ENCODE measurements around the gene OSBPL1A. TPM values are rescaled to one million over a fixed set of nuclear protein-coding genes. Genes with fewer than 3 reads are reported as not detected.

The OSBPL1A gene
- total and polyA plus RNA-seq, 2 of the 8 experiments (the other 6 are each of a cell fraction or from before 2014, with no cell fraction given), result 53.2 to 74.9 TPM

GRCh38 chr18:24341361-24341760, 56.3 kb downstream of the OSBPL1A start:
- H3K9ac ChIP-seq (replicated peaks in 1 of 4; ENCODE audit: extremely low read depth in 1 of 4, low read depth in 3 of 4, low read length in 3 of 4), result no peak overlapping the region
- CTCF ChIA-PET (ENCODE audit: partially characterized antibody), result interaction anchor here (1.8 kb wide), 1 partner anchor 19 kb away, joined by 4 read pairs; no protein-coding TSS in a partner anchor
- no peak overlapping the region for H2AK5ac ChIP-seq (ENCODE audit: low read depth, low read length)
- no peaks in the 10 kb centered on the region for H3K23me2 ChIP-seq (ENCODE audit: low read depth, low read length)
- H2BK15ac ChIP-seq (ENCODE audit: low read length), result no peak overlapping the region
- no peak overlapping the region for H3K56ac ChIP-seq (replicated peaks; ENCODE audit: insufficient read length, low read depth, low read length)
- H2BK12ac ChIP-seq (ENCODE audit: low read depth, low read length), result no peak overlapping the region
- H4K91ac ChIP-seq (replicated peaks; ENCODE audit: insufficient read length, low read length), result no peak overlapping the region
- no peaks in the 10 kb centered on the region for H3K9me3 ChIP-seq (ENCODE audit: insufficient read depth in 2 of 2, low read depth in 1 of 2, low read length in 1 of 2)
- H4K5ac ChIP-seq (ENCODE audit: insufficient read length, low read depth, low read length), result no peak overlapping the region
- no peak overlapping the region for H2BK120ac ChIP-seq (replicated peaks; ENCODE audit: low read depth, low read length)
- no peak overlapping the region for H3K27ac ChIP-seq (ENCODE audit: low read depth, low read length)
- no peak overlapping the region for H3K14ac ChIP-seq (ENCODE audit: insufficient read length)
- no peaks in the 10 kb centered on the region for H3K27me3 ChIP-seq (replicated peaks in 1 of 4; ENCODE audit: control insufficient read depth in 3 of 4, extremely low read depth in 1 of 4, insufficient read depth in 3 of 4, low read length in 3 of 4)
- no peaks in the 10 kb centered on the region for H3K79me2 ChIP-seq (ENCODE audit: control insufficient read depth in 1 of 2, insufficient read depth in 2 of 2, low read length in 2 of 2)
- no peak overlapping the region for H4K8ac ChIP-seq (ENCODE audit: extremely low read depth, insufficient read depth, low read length)
- FAIRE-seq, result no peak
- POLR2A ChIA-PET (ENCODE audit: partially characterized antibody), result interaction anchor here (0.9 kb wide), 1 partner anchor 73 kb away, joined by 3 read pairs; no protein-coding TSS in a partner anchor
- peaks cover 0 to 2% (median 0%) of the 10 kb centered on the region in 4 experiments; a peak in 3 of 8 replicates for H3K36me3 ChIP-seq (ENCODE audit: control insufficient read depth in 2 of 4, insufficient read depth in 4 of 4, low read length in 3 of 4)
- H3K23ac ChIP-seq (ENCODE audit: insufficient read length), result no peak overlapping the region
- H3K4me2 ChIP-seq (ENCODE audit: insufficient read depth in 1 of 2, low read depth in 2 of 2, low read length in 2 of 2), result no peak overlapping the region
- TF ChIP-seq HDAC2 (IDR thresholded peaks at IDR 0.05; ENCODE audit: borderline replicate concordance in 1 of 2, low read depth in 2 of 2, low read length in 2 of 2) (no peak), TEAD4 (IDR thresholded peaks at IDR 0.05; ENCODE audit: low read depth, low read length) (no peak), CHD2 (IDR thresholded peaks at IDR 0.05; ENCODE audit: low read length) (no peak), POLR2AphosphoS5 (IDR thresholded peaks at IDR 0.05; ENCODE audit: low read depth, low read length) (no peak), CTBP2 (IDR thresholded peaks at IDR 0.05; ENCODE audit: borderline replicate concordance, insufficient read depth, insufficient read length, low read length) (no peak), RAD21 (IDR thresholded peaks at IDR 0.05 in 1 of 2, conservative IDR thresholded peaks at IDR 0.05 in 1 of 2; ENCODE audit: low read depth in 2 of 2, low read length in 2 of 2) (no peak), SAP30 (IDR thresholded peaks at IDR 0.05; ENCODE audit: insufficient read depth, insufficient replicate concordance, low read length) (no peak), SP1 (IDR thresholded peaks at IDR 0.05; ENCODE audit: low read depth, low read length) (no peak), KDM1A (IDR thresholded peaks at IDR 0.05; ENCODE audit: borderline replicate concordance, low read length) (no peak)
- no peaks in the 10 kb centered on the region for H3K4me1 ChIP-seq (replicated peaks in 1 of 4; ENCODE audit: control insufficient read depth in 3 of 4, insufficient read depth in 4 of 4, low read length in 3 of 4)
- H2BK5ac ChIP-seq (ENCODE audit: low read depth, low read length), result no peak overlapping the region
- H2BK20ac ChIP-seq (ENCODE audit: low read length), result no peak overlapping the region
- no peak overlapping the region for H2AFZ ChIP-seq (ENCODE audit: low read length)
- H3K4ac ChIP-seq (replicated peaks; ENCODE audit: insufficient read length, low read depth, low read length), result no peak overlapping the region
- no peaks in the 10 kb centered on the region for H3K79me1 ChIP-seq (ENCODE audit: low read depth, low read length)
- no peaks in the 10 kb centered on the region for H4K20me1 ChIP-seq (replicated peaks in 1 of 2; ENCODE audit: control insufficient read depth in 1 of 2, insufficient read depth in 2 of 2, low read length in 2 of 2)
- no peak for DNase-seq (ENCODE audit: low read depth in 1 of 2, low spot score in 2 of 2)
- no peak overlapping the region for H3K18ac ChIP-seq (ENCODE audit: extremely low read depth, low read length)
- no peak overlapping the region for H3K4me3 ChIP-seq (ENCODE audit: extremely low read depth in 1 of 4, insufficient read depth in 2 of 4, low read depth in 3 of 4, low read length in 4 of 4)
